GM18505 (cell line): Measurements from ENCODE around the gene BOLA3.
"Not testable (repeated sequence)": the region's sequence is repeated elsewhere in the genome, so short reads cannot be mapped to it uniquely, and the experiment has no call there.

Source experiments
- ATAC-seq: cut with Tn5 transposase; IDR thresholded peaks from one replicate; pipeline ENCODE4 v1.9.1; 2021; ENCODE audit not compliant: unreplicated experiment
- POLR2A ChIP-seq: IDR thresholded peaks from 4 replicates; pipeline ENCODE4 v1.6.1; 2011; ENCODE audit warnings: borderline replicate concordance; ENCODE audit not compliant: insufficient read depth, insufficient read length; ENCODE audit errors: extremely low read depth

BOLA3 gene

GRCh38 chr2:74101574-74102300 lies 46.0 kb downstream of the BOLA3 start:
- no peak for ATAC-seq
- TF ChIP-seq POLR2A = no peak

- TF ChIP-seq POLR2A = no peak
- no peak for ATAC-seq
These were observed 47.2 kb downstream of the BOLA3 start for GRCh38 chr2:74100254-74101216.

DNA sequence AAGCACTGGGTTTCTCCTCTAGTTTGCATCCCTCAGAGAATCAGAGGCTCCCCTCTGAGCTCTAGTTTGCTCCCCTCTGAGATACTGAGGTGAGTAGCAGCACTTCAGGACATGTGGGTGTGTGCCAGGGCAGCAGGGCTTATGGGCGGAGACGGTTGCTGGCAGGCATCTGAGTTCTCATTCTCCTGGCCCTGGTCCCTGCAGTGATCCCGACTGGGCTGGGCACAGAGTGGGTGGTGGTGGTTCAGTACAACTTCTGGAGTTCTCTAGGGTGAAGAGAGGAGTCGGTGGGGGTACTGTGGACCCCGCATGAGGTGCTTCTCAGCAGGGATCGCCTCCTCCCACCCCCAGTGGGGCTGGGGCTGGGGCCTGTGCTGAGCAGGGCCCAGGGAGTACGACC lies 47.9 kb downstream of the BOLA3 start:
- no peak for TF ChIP-seq POLR2A
- ATAC-seq = no peak

DNA sequence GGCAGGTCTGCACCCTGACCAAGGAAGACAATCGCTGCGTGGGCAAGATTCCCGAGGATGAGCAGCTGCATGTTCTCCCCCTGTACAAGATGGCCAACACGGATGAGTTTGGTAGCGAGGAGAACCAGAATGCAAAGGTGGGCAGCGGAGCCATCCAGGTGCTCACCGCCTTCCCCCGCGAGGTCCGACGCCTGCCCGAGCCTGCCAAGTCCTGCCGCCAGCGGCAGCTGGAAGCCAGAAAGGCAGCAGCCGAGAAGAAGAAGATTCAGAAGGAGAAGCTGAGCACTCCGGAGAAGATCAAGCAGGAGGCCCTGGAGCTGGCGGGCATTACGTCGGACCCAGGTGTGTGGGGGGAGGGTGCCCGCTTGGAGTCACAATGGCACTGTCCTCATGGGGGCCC lies 48.4 kb downstream of the BOLA3 start:
- no peak for ATAC-seq
- no peak for TF ChIP-seq POLR2A

DNA sequence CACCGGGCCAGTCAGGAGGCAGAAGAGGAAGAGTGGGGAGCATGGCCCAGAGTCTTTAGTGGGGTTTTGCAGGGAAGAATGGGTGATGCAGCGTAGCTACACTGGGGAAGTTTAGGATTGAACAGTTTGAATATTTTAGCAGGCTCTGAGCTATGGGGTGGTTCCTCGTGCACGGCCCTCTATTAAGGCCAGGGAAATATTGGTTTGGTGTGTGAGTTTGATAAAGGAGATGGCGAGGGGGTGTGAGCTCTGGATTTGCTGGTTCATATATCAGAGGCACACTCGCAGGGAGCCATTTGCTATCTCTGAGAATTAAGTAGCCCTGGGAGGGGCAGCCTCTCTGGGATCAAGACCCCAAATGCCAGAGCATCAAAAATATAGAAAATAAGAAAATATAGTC lies 50.1 kb downstream of the BOLA3 start:
- no peak for TF ChIP-seq POLR2A
- no peak for ATAC-seq

GRCh38 chr2:74096052-74096451 lies 51.7 kb downstream of the BOLA3 start:
- TF ChIP-seq POLR2A = no peak
- no peak for ATAC-seq

DNA sequence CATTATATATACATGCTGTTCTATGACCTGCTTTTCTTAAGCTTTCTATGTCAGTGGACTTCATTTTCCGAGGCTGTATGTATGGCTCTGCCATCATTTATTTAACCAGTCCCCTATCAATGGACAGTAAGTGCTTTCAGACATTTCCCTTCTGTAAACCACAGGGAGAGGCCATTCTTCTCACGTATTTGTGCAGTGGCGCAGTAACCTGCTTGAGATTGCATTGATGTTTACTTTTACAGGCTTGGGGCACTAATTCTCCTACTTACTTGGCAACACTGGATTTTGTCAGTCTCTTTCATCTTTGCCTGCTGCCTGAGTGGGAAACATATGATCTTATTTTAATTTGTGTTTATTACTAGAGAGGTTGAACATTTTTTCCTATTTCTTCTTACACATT lies 52.1 kb downstream of the BOLA3 start:
- ATAC-seq = no peak
- no peak for TF ChIP-seq POLR2A

DNA sequence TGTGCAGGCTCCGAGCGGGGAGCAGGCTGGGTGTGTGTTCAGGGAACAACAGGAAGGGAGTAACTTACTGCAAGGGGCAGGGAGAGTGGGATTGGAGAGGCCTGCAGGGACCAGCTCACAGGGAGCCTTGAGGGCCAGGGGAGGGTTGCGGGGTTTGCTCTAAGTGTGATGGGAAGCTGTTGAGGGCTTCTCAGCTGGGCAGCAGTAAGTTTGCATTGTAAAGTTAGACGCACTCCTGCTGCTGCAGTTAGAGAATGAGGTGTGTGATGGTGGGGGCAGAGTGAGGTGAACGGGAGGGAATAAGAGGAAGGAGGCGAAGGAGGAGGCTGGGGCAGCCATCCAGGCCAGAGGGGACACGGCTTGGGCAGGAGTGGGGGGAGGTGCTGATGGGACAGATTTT lies 53.4 kb downstream of the BOLA3 start:
- ATAC-seq = no peak
- no peak for TF ChIP-seq POLR2A

DNA sequence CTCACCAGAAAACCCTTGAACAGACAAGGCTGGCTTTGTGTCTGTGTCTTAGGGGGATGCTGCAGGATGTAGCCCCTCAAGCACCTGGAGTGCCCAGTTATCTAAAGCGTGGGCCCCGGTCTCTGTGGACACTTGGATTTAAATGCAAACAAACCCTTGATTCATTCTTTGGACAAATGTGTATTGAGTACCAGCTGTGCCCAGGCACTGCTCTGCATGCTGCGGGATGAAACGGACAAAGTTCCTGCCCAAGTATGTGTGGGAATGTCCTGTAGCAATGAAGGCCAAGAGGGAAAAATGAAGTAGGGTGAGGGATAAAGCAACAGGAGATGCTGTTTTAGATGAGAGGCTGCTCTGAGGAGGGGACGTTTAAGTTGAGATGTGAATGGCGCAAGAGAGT lies 53.9 kb downstream of the BOLA3 start:
- TF ChIP-seq POLR2A = no peak
- no peak for ATAC-seq

GRCh38 chr2:74093426-74093825 lies 54.3 kb downstream of the BOLA3 start:
- TF ChIP-seq POLR2A = no peak
- no peak for ATAC-seq

GRCh38 chr2:74092275-74092674 lies 55.4 kb downstream of the BOLA3 start:
- ATAC-seq = no peak
- no peak for TF ChIP-seq POLR2A

GRCh38 chr2:74091391-74091790 lies 56.3 kb downstream of the BOLA3 start:
- no peak for TF ChIP-seq POLR2A
- ATAC-seq = no peak

- TF ChIP-seq POLR2A = no peak
These were observed 57.6 kb downstream of the BOLA3 start for GRCh38 chr2:74089816-74090745.

GRCh38 chr2:74088676-74089075 lies 59.0 kb downstream of the BOLA3 start:
- not testable (repeated sequence) for ATAC-seq

More at GRCh38 chr2:74089816-74090745, 57.6 kb downstream of the BOLA3 start:
- no peak for ATAC-seq
